Stimulated activated CD8-positive, alpha-beta memory T cell treated with anti-CD3 and anti-CD28 coated beads, Interleukin-12 subunit alpha, Interleukin-12 subunit beta, amount 100 ng/mL, for 24 hours (primary cell): ENCODE data around the gene TP73.

ENCODE experiments used
- DNase-seq: peaks from one replicate; pipeline ENCODE4 v3.0.0-alpha.2; 2020; ENCODE audit errors: extremely low read depth

The TP73 gene

DNA sequence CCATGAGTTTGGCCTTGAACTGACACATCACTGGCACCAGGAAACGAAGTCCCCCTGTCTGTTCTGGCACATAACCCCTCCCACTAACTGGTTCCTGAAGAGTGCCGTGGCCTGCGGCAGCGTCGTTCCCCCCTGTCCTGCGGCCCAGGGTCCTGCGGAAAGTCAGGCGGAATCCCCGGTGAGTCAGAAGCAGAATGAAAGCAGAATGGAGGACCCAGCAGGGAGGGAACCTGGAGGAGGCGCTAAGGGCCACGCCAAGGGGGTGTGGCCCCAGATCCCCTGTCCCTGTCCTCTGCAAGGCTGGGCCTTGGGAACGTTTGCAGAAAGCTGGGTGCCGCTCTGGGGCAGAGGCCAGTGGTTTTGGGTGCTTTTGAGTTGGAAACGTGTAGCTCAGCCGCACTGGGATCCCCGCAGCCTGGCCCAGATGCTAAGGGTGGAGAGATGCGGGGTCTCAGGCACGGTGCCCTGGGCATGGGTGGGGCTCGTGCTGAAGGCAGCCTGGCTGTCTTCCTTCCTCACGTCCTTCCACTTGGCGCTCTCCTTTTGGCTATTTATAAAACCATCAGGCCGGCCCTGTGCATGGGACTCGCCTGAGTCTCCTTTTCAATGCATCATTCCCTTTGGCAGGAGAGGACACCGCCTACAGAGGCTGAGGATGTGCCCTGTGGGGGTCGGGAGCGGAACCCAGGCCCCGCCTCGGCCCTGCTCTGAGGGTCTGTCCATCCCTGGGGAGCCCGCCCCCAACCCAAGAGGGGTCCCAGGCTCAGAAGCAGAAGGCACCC is 36.2 kb downstream of the TP73 start:
- DNase-seq, result no peak

DNA sequence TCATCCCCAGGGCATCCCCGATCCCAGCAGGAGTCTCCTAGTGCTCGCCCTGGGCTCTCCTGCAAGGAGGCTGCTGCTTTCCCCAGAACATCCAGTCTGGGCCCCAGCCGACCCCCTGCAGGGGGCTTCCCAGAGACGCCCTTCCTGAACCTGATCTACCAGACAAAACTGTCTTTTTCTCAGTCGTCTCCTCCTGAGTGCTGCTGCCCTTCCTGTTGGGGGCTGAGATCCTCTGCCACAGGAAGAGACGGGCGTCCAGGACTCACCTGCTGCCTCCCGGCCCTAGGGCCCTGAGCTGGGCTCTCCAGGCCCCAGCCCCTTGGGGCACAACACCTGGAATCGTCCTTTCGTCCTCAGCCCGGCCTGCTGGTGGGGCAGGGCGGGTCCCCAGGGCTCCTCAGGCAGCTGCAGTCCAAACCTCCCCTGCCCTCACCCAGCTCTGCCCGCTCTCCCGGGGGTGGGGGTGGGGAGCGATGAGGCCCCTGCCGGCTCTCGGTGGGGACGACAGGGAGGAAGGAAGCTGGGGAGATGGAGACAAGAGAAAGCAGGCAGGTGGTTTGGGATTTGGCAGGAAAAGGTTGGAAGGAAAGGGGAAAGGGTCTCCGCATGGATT is 36.9 kb downstream of the TP73 start:
- no peak for DNase-seq

DNA sequence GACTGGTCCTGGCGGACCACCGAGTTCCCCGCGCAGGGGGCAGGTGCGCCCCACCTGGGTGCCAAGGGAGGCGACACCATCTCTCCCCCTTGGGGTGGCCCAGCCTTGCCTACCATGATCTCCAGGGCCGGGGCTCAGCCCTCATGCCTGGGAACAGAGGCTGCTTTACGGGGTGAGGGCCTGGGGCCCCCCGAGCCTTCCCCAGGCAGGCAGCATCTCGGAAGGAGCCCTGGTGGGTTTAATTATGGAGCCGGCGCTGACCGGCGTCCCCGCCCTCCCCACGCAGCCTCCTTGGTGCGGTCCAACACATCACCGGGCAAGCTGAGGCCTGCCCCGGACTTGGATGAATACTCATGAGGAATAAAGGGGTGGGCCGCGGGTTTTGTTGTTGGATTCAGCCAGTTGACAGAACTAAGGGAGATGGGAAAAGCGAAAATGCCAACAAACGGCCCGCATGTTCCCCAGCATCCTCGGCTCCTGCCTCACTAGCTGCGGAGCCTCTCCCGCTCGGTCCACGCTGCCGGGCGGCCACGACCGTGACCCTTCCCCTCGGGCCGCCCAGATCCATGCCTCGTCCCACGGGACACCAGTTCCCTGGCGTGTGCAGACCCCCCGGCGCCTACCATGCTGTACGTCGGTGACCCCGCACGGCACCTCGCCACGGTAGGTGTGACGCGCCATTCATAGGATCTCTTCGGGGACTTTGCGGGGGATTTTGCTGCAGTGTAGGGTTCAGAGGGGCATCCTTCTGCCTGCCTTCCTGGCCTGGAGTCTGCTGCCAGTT is 38.2 kb downstream of the TP73 start:
- DNase-seq, result no peak

DNA sequence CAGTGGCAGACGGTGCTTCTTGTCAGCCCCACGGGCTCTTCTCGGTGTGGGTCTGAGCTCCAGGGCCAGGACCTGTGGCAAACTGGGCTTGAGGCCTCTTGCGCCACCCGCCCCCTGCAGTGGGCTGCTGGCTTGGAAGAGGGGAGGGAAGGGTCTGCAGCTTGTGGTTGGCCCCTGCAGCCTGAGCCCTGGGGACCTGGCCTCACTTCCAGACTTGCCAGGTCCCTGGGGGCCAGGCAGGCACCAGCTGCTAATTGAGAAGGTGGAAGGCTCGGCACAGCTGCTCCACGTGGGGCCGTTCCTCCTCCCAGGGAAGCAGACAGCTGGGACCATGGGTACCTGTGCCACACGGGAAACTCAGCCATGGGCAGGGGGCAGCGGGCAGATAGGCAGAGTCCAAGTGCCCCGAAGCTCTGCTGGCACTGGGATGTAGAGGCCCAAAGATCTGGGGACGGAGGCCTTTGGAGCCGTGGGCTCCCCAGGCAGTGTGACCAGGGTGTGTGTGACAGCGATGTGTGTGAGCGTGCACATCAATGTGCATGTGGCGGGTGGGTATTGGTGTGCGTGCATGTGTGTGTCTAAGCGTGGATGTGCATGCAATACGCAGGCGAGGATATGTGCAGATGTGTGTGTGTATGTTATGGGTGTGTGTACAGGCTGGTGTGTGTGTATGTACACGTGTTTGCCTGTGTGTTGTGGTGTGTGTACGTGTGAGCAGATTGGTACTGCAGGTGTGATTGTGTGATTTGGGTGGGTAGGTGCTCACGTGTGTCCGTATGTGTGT is 39.3 kb downstream of the TP73 start:
- DNase-seq, result no peak

DNA sequence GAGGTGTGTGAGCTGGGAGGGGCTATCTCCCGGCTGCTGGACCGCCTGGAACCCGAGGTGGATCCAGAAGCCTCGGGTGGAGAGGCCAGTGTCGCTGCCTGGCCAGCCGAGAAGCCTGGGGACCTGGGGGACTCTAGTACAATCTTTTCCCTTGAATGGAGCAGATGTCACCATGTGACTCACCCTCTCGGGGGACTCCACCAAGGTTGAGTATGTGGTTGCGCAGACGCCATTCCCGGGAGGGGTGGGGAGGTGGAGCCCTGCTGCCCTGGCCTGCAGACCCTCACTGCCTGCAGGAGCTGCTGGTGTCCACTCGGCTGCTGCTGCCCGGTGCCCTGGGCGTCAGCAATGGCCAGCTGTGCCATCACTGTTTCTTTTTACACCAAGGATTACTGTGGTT is 40.3 kb downstream of the TP73 start:
- DNase-seq, result no peak

DNA sequence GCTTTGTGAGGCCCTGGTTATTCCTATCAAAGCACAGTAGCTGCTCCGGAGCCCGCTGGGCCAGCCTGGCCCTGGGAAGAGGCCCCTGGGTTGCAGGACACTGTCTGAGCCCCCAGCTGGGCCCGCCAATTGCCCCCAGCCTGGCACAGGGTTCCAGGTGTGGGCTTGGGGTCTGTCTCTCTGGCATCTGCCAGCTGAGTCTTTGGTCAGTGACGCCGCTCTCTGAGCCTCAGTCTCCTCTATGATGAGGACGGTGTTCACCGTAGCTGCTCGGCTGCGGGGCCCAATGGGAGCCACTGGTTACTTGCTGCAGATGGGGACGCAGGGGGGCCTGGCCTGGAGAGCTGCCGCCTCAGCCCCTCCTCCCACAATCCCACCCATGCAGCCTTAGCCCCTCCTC is 41.0 kb downstream of the TP73 start:
- DNase-seq, result no peak

DNA sequence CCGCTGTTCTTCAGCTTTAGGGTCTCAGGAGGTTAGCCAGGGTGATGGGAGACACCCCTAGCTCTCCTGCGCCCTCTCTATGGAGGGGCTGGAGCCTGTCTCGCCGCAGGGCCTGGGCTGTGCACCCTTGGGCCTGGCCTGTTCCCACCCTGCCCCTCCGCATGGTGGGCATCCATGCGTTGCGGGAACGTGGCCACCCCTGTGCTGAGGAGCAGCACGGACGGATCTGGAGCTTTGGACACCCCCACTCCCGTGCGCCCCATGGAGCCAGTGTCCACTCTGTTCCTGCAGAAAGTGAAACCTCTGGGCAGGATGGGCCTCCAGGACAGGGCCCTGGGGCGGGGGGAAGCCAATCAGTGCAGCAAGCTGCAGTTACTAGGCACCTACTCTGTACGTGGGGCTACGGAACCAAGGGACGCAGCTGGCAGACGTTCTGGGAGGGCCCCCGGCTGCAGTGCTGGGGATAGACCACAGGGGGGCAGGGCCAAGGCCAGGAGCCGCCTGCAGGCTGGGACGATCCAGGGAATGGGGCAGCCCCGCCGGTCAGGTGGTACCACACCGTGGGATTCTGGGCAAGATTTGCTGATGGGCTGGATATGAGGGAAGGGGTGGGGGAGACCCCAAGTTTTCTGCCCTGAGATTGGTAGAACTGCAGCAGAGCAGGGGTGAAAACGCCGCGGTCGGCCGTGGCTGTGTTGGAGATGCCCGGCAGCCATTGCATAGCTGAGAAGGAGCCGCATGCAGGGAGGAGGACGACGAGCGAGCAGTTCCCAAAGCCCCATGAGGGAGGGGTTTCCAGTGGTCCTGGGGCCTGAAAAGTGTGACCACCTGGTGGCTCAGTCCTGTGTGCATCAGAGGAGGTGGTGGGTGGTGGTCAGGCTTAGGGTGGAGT is 43.3 kb downstream of the TP73 start:
- DNase-seq, result no peak

DNA sequence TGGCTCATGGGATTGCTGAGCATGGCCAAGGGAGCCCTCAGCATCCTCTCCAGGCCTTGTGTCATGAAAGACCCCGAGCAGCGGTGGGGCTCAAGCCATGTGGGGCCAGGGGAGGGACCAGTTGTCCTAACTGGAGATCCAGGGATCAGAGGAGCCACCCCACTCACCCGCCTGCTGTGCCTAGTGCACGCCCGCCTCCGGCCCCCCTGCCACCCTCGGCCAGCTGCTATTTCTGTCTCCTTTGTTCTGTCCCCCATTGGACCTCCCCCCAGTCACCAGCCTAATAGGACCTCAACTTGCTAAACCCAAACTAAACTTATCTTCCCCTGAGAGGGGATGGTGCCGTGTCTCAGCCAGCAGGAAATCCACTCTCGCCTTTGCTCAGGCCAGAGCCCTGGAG is 44.4 kb downstream of the TP73 start:
- no peak for DNase-seq

DNA sequence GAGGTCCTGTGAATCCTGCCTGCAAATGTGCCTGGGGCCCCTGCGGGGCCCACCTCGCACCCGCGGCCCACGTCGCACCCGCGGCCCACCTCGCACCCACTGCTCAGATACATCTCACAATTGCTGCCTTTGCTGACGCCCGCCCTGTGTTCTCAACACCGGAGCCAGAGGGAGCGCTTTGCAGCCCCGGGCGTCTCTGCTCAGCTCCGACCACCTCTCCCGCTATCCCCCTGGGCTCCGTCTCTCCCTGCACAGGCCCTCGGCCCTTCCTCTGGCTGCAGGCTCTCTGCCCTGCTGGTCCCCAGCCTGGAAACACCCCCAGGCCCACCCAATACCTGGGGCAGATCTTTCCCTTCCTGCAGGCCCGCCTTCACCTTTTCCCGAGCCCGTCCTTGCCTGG is 44.8 kb downstream of the TP73 start:
- no peak for DNase-seq

DNA sequence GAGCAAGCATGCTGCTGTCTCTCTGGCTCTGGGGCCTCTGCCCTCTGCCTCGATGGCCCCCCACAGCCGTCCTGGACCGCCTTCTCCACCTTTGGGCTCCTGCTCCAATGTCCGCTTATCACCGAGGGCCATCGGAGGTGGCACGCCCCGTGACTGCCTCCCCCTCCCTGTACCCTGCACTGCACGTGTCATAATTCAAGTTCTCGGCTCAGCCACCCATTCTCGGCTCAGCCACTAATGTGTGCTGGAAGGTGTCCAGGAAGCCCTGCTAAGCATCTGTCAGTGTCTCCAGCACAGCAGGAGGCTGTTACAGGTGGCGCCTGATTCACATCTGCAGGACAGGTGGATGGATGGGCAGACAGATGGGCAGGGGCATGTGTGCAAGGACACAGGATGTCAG is 45.5 kb downstream of the TP73 start:
- DNase-seq, result no peak

DNA sequence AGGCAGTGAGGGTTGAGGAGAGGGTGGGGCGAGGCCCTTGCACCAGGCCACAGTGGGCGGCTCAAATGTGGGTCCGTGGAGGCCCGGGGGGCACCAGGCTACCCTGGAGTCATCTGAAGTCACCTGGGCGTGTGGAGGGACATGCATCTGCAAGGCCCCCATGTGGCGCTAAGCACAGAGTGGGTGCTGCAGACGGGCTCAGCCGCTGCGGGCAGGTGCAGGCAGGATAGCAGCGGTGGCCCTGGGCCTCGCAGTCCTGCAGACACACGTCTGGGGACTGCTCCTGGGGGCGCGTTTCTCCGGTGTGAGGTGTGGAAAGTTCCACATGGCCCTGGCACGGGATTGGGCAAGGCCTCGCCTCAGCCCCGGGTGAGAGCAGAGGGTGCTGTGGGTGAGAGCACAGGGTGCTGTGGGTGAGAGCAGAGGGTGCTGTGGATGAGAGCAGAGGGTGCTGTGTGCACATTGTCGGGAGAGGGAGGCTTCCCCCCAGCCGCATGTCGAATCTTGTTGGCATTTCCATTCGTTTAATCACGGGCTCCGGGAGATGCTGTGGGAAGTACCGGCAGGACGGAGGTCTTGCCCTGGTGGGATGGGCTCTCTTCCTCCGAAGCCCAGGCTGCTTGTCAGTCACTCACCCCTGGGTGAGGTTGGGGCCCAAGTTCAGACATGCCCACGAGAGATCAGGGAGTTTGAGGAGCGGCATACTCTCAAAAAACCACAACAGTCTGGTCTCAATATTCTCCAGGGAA is 46.5 kb downstream of the TP73 start:
- DNase-seq, result no peak

DNA sequence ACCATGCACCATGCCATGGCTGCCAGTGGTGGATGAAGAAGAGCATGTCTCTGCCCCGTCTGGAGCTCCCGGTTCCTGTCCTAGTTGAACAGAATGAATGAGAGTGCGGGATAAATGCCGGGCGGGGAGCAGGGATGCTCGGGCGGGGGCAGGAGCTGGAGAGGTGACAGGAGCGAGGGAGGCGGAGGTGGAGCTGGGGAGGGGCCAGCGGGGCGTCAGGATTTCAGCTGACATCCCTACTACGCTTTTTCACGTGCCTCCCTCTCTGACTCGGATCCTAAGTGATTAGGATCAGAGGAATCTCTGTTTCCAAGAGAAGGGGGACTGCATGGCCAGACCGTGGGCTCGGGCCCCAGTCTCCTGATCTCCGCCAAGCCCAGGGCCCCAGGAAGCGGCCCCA is 47.3 kb downstream of the TP73 start:
- no peak for DNase-seq

DNA sequence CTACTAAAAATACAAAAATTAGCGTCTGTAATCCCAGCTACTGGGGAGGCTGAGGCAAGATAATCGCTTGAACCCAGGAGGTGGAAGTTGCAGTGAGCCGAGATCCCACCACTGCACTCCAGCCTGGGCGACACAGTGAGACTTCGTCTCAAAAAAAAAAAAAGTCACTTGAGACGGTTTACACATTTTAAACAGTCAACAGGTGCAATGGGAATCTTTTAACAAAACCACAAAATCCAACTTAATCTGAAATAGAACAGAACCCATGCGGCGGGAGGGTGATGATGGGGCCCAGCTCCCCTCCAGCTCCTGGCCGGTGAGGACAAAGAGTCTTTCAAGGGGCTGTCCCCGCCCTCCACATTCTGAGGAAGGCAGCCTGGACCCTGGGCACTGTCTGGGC is 48.3 kb downstream of the TP73 start:
- DNase-seq, result no peak

DNA sequence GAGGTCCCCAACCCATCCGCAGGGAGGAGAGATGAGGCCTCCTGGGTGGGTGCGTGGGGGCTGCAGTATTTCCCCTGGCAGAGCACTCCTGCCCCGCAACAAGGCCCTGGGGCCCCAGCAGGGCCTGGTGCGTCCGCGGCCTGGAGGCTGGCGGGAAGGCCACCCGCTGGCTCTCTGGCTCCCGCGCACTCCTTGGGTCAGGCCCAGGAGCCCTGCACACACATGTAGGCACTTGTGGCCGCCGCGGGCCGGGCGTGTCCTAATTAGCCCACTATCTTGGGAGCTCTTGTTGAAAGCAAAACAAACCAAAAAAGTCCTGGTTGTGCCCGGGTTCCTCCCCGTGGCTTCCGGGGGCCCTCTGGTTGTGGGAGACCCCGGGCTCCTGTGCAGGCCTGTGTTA is 50.2 kb downstream of the TP73 start:
- no peak for DNase-seq

DNA sequence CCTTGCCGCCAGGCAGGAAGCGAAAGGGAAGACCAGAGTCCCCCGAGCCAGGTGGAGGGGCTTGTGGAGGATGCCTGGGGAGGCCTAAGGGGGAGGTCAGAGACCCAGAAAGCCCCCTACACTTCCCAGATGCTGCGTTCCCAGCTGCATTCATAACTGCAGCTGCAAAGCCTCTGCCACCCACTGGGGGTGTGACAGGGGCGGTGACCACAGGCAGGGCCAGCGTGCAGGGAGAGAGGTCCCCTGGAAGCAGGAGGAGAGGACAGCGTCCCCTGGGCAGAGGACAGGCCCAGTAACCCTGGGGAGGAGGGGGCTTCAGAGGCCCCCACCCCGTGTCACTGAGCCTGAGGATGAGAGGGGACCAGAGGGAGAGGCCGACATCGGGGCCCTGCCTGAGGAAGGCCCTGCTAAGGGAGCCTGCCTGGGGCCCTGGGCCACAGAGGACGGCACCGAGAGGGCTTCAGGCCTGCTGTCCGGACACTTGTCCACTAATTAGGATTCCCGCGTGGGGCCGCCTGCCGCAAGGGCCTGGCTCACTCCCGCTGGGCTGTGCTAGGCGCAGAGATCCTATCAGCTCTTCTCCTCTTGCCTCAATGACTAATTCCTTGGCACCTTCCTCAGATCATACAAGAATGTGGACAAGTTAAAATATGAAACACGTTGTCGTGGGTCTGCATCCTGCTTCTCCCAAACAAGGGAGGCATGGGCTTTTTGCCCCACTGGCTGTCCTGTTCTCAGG is 50.8 kb downstream of the TP73 start:
- DNase-seq, result no peak

DNA sequence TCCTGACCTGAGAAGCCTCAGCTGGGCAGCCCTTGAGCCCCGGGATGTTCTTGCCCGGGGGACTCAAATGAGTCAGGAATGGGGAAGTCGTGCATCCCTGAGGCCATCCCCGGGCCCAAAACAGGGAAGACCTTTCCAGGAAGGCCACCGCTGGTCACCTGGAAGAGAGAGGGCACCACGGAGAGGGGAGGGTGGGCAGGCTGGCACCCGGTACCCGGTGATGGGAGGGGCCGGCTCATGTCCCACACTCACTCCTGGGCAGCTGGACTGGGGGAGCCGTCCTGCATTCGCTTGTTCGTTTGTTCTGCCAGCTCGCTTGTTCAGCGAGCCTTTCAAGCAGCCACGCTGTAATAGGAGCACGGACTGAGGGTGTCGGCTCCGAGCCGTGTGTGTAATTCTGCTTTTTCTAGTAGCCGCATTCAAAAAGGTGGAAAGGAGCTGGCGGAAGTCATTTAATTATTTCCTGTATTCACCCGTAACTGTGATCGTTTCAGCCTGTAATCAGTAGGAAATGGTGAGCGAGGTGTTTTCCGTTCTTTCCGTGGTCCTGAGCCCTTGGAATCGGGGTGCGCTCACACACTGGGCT is 51.6 kb downstream of the TP73 start:
- no peak for DNase-seq

DNA sequence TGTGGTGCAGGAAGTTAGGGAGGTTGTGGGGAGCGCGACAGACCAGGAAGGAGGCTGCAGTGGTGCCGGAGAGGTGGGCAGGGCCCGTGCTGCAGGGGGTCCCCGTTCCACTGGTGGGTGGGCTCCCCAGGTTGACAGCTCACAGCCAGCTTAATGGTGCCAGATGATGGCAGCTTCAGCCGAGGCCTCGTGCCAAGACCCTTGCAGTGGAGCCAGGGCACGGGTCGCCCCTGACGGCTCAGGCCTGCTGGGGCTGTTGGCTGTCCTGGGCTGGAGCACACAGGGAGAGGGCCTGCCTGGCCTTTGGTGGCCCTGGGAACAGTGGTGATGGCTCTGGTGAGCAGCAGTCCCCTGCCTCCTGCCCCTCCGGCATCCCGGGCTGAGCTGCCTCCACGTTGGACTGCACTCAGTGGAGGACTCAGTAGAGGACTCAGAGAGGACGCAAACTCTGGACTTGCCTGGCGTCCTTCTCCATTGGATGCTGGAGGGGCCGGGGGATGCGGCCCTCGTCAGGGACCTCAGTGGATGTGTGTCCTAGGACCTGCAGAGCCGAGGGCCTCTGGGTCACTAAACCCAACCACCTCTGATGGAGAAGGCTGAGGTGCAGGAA is 53.1 kb downstream of the TP73 start:
- no peak for DNase-seq

DNA sequence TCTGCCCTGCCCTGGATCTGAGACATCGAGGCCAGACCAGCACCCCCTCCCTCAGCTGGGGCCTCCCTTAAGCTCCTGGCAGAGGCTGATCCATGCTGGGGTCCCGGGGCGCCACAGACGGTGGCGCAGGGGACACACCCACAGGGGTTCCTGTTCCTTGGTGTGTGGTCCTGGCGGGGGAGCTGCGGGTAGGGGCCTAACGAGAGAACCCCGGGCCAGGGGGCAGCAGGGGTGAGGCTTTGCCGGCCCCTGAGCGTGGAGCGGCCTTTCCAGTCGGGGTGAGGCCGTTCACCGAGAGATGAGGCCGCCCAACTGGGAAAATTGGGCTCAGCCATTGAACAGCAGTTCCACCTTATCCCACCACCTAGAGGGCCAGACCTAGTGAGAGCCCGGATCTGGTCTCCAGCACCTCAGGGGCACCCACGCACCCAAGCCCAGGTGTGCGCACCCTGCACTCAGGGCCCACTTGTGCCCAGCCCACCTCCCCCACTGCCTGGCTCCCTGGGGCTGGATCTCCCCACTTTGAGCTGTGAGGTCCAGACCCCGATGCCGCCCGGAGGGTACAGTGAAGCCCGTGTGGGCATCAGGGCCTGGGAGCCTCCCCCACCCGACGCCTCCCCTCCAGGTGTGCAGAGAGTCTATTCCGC is 54.5 kb downstream of the TP73 start:
- DNase-seq, result no peak
